GM21390 (cell line): Measurements from ENCODE around the gene PLXNB2.

Source experiments
- ATAC-seq: cut with Tn5 transposase; IDR thresholded peaks from one replicate; pipeline ENCODE4 v1.9.1; 2021; ENCODE audit not compliant: unreplicated experiment

The PLXNB2 gene

DNA sequence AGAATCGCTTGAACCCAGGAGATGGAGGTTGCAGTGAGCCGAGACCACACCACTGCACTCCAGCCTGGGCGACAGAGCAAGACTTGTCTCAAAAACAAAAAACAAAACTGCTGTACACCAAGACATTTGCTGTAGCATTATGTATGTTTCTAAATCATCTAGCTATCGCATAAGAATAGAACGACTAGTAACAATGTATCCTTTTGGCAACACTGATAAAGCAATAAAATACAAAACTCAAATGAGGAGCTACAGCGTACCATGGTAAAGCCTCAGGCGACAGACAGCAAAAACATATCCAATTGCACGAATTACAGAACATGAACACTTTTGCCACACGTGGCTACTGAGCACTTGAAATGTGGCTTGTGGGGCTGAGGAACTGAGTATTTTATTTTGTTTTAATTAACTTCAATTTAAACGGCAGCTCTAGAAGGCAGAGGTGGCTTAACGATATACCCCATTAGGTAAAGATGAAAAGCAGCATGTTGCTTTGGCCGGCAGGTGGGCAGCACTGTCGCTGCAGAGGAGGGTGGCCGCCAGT, 65.0 kb downstream of the PLXNB2 start:
- ATAC-seq = no peak

DNA sequence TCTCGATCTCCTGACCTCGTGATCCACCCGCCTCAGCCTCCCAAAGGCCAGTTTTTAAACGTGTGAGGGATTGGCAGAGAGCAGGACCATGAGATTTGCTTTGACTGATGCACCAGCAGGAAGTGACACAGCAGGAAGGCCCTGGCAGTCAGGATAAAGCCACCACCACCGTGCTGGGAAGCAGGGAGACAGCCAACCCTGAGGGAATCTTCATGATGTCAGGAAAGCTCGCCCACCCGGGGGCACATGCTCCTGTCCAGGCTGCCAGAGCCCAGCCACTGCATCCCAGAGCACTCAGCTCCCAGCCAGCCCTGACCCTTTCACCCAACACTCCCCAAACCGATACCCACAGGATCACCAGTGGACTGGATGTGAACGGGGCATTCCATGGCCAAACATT, 68.7 kb downstream of the PLXNB2 start:
- ATAC-seq = no peak

DNA sequence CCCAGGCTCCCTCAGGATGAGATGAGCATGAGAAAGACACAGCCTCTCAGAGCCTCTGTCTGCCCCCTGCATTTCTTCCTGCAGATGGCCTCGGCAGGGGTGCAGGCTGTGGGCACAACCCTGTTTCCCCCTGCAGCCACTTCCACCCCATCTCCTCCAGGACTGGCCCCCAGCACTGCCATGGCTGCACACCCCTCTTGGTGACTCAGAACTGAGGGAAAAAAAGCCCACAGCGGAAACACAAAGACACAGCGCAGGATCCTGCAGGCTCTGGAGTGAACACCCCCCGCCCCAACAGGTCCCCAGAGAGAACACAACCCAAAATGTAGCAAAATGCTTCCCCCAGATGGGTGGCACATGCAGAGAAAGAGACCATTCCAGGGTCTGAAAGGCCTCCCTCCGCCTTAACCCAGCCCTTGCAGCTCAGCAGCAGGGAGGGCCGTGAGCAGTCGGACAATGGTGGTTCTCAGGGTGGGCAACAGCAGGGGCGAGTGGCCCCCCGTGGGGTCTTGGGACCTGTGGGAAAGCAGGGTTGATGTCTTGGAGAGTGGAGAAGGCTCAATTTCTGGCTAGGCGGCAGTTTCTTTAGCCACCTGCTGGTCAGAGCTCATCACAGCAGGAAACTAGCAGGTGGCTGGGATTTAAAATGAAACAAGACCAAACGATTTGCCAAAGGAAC, 70.6 kb downstream of the PLXNB2 start:
- no peak for ATAC-seq

DNA sequence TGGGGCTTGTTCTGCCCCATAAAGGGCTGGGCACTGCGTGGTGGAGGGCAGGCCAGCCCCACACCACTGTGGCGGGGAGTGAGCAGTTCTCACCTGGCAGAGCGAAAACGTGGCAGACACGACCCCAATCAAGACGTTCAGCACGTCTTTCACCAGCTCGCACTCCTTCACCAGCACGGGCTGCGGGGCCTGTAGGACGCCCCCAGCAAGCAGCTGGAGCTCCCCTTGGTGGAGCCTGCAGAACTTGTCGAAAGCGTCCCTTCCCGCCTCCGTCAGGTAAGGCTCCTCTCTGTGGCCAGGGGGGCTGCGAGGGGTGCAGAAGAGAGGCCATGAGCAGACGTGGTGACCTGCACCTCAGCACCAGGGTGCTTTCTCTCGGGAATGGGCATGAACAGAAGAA, 74.2 kb downstream of the PLXNB2 start:
- no peak for ATAC-seq

DNA sequence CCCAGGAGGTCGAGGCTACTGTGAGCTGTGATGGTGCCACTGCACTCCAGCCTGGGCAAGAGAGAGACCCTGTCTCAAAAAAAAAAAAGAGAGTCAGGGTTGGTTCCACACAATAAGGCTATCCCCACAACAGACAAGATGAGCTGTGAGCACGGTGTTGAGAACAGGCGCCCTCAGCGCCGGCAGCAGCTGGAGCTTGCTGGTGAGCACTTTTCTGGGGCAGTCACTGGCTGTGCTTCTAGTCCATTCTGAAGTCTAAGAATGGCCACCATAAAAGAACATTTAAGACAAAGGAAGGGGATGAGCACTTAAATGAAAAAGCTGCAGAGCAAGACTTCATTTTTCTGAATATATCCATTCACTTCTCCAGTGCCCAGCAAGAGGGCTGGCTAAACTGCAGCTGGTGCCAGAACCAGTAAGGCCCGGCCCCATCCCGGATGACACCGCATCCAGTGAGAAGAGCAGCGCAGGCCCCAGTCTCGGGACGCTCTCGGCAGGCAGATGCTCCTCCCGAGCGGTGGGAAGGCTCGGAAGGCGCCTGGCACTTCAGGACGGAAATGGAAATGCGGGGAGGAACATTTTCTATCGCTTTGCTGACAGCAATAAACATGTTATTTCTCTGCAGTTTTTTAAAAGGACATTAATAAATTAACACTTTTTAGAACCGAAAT, 74.8 kb downstream of the PLXNB2 start:
- no peak for ATAC-seq

DNA sequence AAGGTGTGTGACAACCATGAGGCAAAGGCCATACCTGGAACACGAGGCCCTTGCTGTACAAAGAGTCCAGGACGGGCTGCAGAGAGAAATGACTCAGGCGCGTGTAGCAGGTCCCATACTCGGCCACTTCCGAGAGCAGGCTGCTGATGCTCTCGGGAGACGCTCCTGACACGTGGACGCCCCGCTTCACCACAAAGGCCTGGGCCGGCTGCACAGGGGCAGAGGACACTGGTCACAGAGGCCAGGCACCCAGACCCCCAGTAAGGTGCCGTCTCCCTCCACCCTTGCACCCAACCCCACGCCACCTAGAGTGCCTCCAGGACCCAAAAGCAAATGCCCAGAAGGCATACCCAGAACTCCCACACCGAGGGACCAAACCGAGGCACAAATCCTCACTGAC, 78.1 kb downstream of the PLXNB2 start:
- no peak for ATAC-seq

DNA sequence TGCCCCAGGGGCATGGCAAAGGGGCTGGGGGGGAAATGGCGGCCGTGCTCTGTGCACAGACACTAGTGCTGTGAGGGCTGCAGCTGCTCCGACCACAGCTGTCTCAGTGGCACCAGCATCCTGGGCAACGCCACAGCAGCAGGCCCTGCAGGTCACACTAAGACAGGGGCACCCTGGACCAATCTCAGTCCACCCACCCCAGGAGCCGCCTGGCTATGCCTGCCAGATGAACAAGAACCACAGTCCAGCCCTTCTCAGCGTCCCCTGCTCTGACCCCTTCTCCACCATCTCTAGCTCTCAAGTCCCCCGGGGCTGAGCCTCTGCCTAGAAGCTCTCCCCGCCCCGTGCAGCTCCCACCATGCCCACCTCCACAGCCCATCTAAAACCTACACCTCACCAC, 79.1 kb downstream of the PLXNB2 start:
- ATAC-seq = no peak

DNA sequence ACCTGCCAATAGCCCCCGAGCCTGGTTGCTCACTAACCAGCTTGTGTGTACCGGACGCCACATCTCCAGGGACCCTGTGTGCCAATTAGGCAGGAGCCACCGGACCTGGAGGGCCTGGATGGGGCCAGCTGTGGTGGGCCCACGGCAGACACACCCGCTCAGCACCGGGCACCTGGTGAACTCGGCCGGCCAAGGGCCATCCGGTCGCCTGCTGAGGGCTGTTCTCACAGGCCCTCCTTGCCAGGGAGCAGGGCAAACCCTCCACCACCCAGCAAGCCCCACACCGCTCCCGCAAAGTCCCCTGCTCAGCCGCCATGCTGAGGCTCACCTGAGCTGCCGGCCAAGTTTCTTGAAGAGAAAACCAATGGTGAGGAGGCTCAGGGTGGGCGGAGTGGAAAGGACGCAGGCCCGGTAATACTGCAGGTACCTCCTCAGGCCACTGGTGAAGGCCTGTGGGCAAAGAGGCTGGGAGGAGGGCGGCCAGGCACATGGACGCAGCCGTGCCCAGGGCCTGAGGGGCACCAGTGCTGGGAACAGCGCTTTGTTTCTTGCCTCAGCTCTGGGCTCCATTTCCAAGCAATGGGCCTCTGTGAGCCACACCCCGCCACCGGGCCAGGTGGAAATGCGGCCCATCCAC, 79.7 kb downstream of the PLXNB2 start:
- no peak for ATAC-seq

DNA sequence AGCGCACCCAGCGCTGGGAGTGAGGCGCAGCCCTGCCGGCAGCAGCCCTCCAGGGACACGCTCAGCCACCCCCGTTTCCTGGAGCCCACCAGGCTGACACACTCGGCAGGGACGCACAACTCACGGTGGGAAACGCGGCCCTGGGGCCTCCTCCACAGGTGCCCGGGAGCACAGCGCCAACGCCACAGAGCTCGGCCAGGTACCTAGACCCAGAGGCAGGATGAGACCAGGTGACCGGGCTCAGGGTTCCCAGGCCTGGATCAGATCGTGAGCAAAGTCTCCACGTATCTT, 80.6 kb downstream of the PLXNB2 start:
- ATAC-seq = no peak

DNA sequence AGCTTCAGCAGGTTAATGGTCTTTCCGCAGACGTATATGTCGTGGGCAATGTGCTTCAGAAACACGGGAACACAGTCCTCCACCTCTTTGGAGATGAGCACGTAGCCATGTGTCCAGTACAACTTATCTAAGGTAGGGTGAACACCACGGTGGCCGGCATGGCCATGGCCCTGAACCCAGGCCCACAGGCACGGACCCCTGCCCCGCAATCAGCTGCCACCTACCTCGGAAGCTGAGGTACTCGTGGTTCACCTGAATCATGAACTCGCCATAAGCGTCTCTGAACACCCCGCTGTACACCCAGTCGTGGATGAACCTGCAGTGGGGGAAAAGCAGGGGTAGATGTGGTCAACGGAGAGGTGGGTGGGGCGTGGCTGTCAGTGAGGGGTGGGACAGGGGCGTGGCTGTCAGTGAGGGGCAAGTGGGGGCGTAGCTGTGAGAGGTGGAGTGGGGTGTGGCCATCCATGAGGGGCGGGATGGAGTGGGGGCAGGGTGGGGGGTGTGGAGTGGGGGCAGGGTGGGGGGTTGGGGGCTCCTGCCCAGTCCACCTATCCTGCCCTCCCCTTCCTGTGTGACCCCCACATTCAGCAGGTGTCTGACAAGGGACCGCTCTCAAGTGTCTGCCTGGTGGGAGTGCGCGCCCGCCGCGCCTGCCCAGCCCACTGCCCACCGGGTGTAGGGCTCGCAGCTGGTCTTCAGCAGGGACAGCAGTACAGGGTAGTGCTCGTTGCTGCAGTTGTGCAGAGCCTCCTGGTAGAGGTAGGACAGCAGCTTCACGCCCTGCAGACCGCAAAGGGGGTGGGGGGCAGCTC, 81.2 kb downstream of the PLXNB2 start:
- no peak for ATAC-seq

DNA sequence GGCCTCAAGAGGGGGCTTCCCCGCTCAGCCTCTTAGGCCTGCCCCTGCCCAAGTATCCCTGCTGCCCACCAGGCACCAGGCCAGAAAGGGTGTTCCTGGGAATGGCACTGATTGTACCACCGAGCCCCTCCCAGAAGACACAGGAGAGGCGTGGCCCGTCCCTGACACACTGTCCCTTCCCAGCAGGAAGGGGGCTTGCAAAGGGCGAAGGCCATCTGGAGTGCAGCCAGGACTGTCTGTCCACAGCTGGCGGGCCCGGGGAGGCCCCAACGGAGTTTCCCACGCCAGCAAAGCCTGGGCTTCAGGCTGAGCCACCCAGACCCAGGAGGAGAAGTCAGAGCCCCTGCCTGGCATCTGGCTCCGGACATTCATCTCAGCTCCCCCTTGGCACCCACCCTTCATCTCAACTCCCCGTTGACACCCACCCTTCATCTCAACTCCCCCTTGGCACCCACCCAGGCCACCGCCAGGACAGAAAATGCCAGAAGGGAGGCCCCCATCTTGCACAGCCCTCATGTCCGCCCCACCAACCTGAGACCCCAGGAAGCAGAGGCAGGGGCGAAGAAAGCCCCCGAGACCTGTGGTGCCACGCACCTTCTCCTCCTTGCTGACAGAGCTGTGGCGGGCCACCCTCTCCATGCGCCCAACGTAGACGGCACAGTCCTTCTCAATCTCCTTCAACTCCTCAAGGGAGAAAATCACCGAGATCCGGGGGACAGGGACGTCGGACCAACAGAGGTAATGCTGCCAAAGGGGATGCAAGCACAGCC, 82.1 kb downstream of the PLXNB2 start:
- no peak for ATAC-seq
